ENCODE measurements around the gene CDC42. TPM values are rescaled to one million over a fixed set of nuclear protein-coding genes. Genes with fewer than 3 reads are reported as not detected.

The CDC42 gene
- total RNA-seq, 4 donors from 2014 or later, result 153 to 332 (median 228) TPM

- TF ChIP-seq CTCF (IDR thresholded peaks at IDR 0.05; ENCODE audit: low read depth), result no peak
Observed at GRCh38 chr1:22132517-22133235, 80.2 kb downstream of the CDC42 start.

GRCh38 chr1:22133247-22133930, 80.9 kb downstream of the CDC42 start:
- no peak for TF ChIP-seq CTCF (IDR thresholded peaks at IDR 0.05; ENCODE audit: low read depth)

GRCh38 chr1:22133931-22134324, 81.4 kb downstream of the CDC42 start:
- no peak for TF ChIP-seq CTCF (IDR thresholded peaks at IDR 0.05; ENCODE audit: low read depth)

GRCh38 chr1:22137004-22137720, 84.7 kb downstream of the CDC42 start:
- no peak for TF ChIP-seq CTCF (IDR thresholded peaks at IDR 0.05; ENCODE audit: low read depth)

- no peak for TF ChIP-seq CTCF (IDR thresholded peaks at IDR 0.05; ENCODE audit: low read depth)
Observed at GRCh38 chr1:22139066-22139594, 86.6 kb downstream of the CDC42 start.

- TF ChIP-seq CTCF (IDR thresholded peaks at IDR 0.05; ENCODE audit: low read depth), result no peak
Observed at GRCh38 chr1:22139817-22140216, 87.3 kb downstream of the CDC42 start.

Small RNAs within 50 kb of the gene (small RNA-seq; reads per million reads assigned to genes)
- gene RN7SL186P (not detected), gene RNU6-776P (not detected)

Other genes with a start within 250 kb of the CDC42 start
- not detected for gene LDLRAD2, start 240.4 kb upstream of the CDC42 start, total RNA-seq
- gene HSPG2, start 115.4 kb upstream of the CDC42 start, total RNA-seq, result 100 to 1,000 TPM in 3 of 4 donors, 10 to 100 TPM in 1; 90.5 to 556 (median 207) TPM
- not detected for gene CELA3B, start 75.7 kb upstream of the CDC42 start, total RNA-seq
- gene CELA3A, start 51.1 kb upstream of the CDC42 start, total RNA-seq, result not detected
- under 1 TPM in 1 of 4 donors, not detected in 3; under 0.01 TPM for gene WNT4, start 90.4 kb downstream of the CDC42 start, total RNA-seq